Naive thymus-derived CD4-positive, alpha-beta T cell (primary cell): Measurements from ENCODE around the gene HMGCLL1. TPM values are rescaled to one million over a fixed set of nuclear protein-coding genes. Genes with fewer than 3 reads are reported as not detected.

Source experiments
- ATAC-seq: fragments of 150-1000 bp; cut with Tn5 transposase; 2 replicates; pipeline ENCODE4 v1.10.0; 2021; ENCODE audit warnings: mild to moderate bottlenecking, moderate library complexity
- CTCF ChIA-PET: fragments of 350-600 bp; sonication (Branson Sonifier 250); formaldehyde crosslinking; loops from one replicate; lab custom pipeline; 2021; ENCODE audit warnings: antibody characterized with exemption; lab: Charles Lee
- POLR2A ChIA-PET: fragments of 350-600 bp; sonication (Branson Sonifier 250); formaldehyde crosslinking; loops from one replicate; lab custom pipeline; 2021; ENCODE audit warnings: antibody characterized with exemption, inconsistent platforms; lab: Charles Lee
- DNase-seq, 9 donors: peaks; one replicate each; pipeline versions ENCODE4 v3.0.0 to v3.0.0-alpha.2; 2020 to 2022; ENCODE audit warnings: mixed read lengths in 1 of 9
- H3K27ac ChIP-seq: one replicate; pipeline ENCODE4 v1.7.0; 2013; ENCODE audit warnings: mild to moderate bottlenecking, low read depth, low read length, moderate library complexity
- H3K27me3 ChIP-seq, 2 donors: one replicate each; pipeline ENCODE4 v1.7.0; 2013; ENCODE audit warnings: low read length in 2 of 2, mild to moderate bottlenecking in 2 of 2, moderate library complexity in 2 of 2; ENCODE audit not compliant: control insufficient read depth in 2 of 2, insufficient read depth in 2 of 2
- H3K36me3 ChIP-seq, 3 experiments: 1 replicate in 2 of 3; 2 replicates in 1 of 3; pipeline ENCODE4 v1.7.0; 2013; ENCODE audit warnings: low read length in 3 of 3, mild to moderate bottlenecking in 3 of 3, moderate library complexity in 1 of 3; ENCODE audit not compliant: insufficient read depth in 3 of 3, control insufficient read depth in 2 of 3
- H3K4me1 ChIP-seq, 2 donors: one replicate each; pipeline ENCODE4 v1.7.0; 2013; ENCODE audit warnings: low read length in 2 of 2, mild to moderate bottlenecking in 2 of 2, moderate library complexity in 1 of 2; ENCODE audit not compliant: control insufficient read depth in 2 of 2, insufficient read depth in 2 of 2
- H3K4me3 ChIP-seq: 2 replicates; pipeline ENCODE4 v1.7.0; 2013; ENCODE audit warnings: mild to moderate bottlenecking, low read length
- H3K9me3 ChIP-seq, 3 experiments: 1 replicate in 2 of 3; 2 replicates in 1 of 3; pipeline ENCODE4 v1.7.0; 2013; ENCODE audit warnings: low read length in 3 of 3; ENCODE audit not compliant: control insufficient read depth in 2 of 3
- H3K27ac Mint-ChIP-seq, 9 donors: one replicate each; pipeline ENCODE4 v1.8.0; 2020 to 2022; ENCODE audit warnings: mixed read lengths in 9 of 9, mild to moderate bottlenecking in 8 of 9, moderate library complexity in 5 of 9, inconsistent platforms in 2 of 9
- H3K27me3 Mint-ChIP-seq, 5 donors: one replicate each; pipeline ENCODE4 v1.8.0; 2021 to 2022; ENCODE audit warnings: mixed read lengths in 5 of 5, mild to moderate bottlenecking in 1 of 5
- H3K36me3 Mint-ChIP-seq, 5 donors: one replicate each; pipeline ENCODE4 v1.8.0; 2020 to 2022; ENCODE audit warnings: mixed read lengths in 5 of 5, mild to moderate bottlenecking in 3 of 5, inconsistent platforms in 1 of 5
- H3K4me1 Mint-ChIP-seq, 7 donors: one replicate each; pipeline ENCODE4 v1.8.0; 2020 to 2022; ENCODE audit warnings: mixed read lengths in 7 of 7, mild to moderate bottlenecking in 3 of 7, inconsistent platforms in 1 of 7
- H3K4me3 Mint-ChIP-seq, 10 donors: one replicate each; pipeline ENCODE4 v1.8.0; 2020 to 2022; ENCODE audit warnings: mild to moderate bottlenecking in 10 of 10, mixed read lengths in 10 of 10, moderate library complexity in 6 of 10, inconsistent platforms in 2 of 10
- H3K9me3 Mint-ChIP-seq, 11 donors: one replicate each; pipeline ENCODE4 v1.8.0; 2020 to 2022; ENCODE audit warnings: mixed read lengths in 11 of 11, mild to moderate bottlenecking in 4 of 11, inconsistent platforms in 1 of 11, moderate library complexity in 1 of 11
- intact Hi-C, 2 donors: fragments of 100-400 bp; cut with micrococcal nuclease; formaldehyde crosslinking; loops; one replicate each; pipeline ENCODE4 v1.15.1; 2023
- polyA plus RNA-seq, 2 donors: library from polyadenylated mRNA; unstranded; fragments of 300-500 nt; fragmentation: Illumina TruSeq; gene quantifications; one replicate each; pipeline ENCODE4 v1.2.3, GENCODE V29; 2021
- total RNA-seq, 6 experiments: library from RNA in 5 of 6; stranded (reverse) in 5 of 6; gene quantifications; 1 replicate in 5 of 6; 2 replicates in 1 of 6; pipeline ENCODE4 v1.2.3 and lab custom pipeline; 2021 to 2026

The HMGCLL1 gene
- total and polyA plus RNA-seq, 7 experiments from 2014 or later = not detected

DNA sequence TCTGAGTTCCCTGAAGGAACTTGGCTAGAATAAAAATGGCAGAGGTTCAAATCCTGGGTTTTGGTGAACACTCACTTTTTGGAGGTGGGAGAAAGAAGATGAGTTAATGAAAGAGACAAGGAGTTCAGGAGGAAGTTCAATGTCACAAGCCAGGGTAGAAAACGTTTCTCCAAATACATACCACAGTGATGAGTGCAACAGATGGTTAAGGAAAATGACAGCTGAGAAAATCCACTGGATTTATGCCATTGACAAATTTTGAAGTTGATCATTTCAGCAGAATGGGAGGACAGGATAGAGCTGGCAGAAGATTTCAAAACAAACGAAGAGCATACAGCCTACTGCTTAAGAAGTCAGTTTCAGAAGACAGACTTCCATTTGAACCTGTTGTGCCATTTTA, 129.0 kb downstream of the HMGCLL1 start:
- intact Hi-C loops = no loop called here
- no peaks in the 10 kb centered on the region for H3K36me3 Mint-ChIP-seq
- CTCF ChIA-PET = no interaction called here
- Histone ChIP-seq H3K9me3 (no peaks in the 10 kb centered on the region), H3K4me3 (no peak overlapping the region), H3K4me1 (no peaks in the 10 kb centered on the region), H3K27me3 (no peaks in the 10 kb centered on the region), H3K36me3 (no peaks in the 10 kb centered on the region), H3K27ac (no peak overlapping the region)
- H3K27ac Mint-ChIP-seq = no peak overlapping the region
- no peak overlapping the region for H3K4me3 Mint-ChIP-seq
- no peak for ATAC-seq
- no peak for DNase-seq
- peaks cover 0 to 13% (median 0%) of the 10 kb centered on the region in 11 donors for H3K9me3 Mint-ChIP-seq
- POLR2A ChIA-PET = no interaction called here
- H3K4me1 Mint-ChIP-seq = no peaks in the 10 kb centered on the region
- H3K27me3 Mint-ChIP-seq = no peaks in the 10 kb centered on the region

GRCh38 chr6:55449225-55449624, 129.8 kb downstream of the HMGCLL1 start:
- Histone ChIP-seq H3K4me3 (no peak overlapping the region), H3K36me3 (no peaks in the 10 kb centered on the region), H3K4me1 (no peaks in the 10 kb centered on the region), H3K27ac (no peak overlapping the region), H3K27me3 (no peaks in the 10 kb centered on the region), H3K9me3 (no peaks in the 10 kb centered on the region)
- Mint-ChIP-seq H3K27me3 (no peaks in the 10 kb centered on the region), H3K4me3 (no peak overlapping the region), H3K36me3 (no peaks in the 10 kb centered on the region), H3K9me3 (peaks cover 0 to 13% (median 0%) of the 10 kb centered on the region in 11 donors), H3K4me1 (no peaks in the 10 kb centered on the region), H3K27ac (no peak overlapping the region)
- intact Hi-C loops = loop anchor here in 1 of 2 donors (5.0 kb wide), 1 partner anchor 438 kb away; no protein-coding TSS in a partner anchor
- POLR2A ChIA-PET = no interaction called here
- no peak for DNase-seq
- CTCF ChIA-PET = no interaction called here
- ATAC-seq = no peak

DNA sequence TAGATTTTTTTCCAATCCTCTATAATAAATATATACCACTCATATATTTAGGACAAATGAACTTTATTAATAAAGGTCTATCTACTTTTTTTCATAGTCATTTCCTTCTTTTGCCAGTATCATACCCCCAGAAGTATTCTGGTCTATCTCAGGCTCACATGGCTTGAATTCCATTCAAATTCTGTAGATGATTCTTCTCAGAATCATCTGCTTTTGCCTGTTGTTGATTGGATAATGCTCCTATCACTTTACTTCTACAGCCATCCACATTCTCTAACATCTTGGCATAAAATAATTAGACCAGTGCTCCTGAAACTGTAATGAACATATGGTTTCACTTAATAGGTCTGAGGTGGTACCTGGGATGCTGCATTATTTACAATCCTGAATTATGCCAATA, 130.5 kb downstream of the HMGCLL1 start:
- Histone ChIP-seq H3K4me1 (no peaks in the 10 kb centered on the region), H3K9me3 (no peaks in the 10 kb centered on the region), H3K27ac (no peak overlapping the region), H3K36me3 (no peaks in the 10 kb centered on the region), H3K27me3 (no peaks in the 10 kb centered on the region), H3K4me3 (no peak overlapping the region)
- Mint-ChIP-seq H3K4me3 (no peak overlapping the region), H3K4me1 (no peaks in the 10 kb centered on the region), H3K36me3 (no peaks in the 10 kb centered on the region), H3K27me3 (no peaks in the 10 kb centered on the region), H3K27ac (no peak overlapping the region), H3K9me3 (peaks cover 0 to 13% (median 0%) of the 10 kb centered on the region in 11 donors)
- ATAC-seq = no peak
- POLR2A ChIA-PET = no interaction called here
- CTCF ChIA-PET = no interaction called here
- intact Hi-C loops = loop anchor here in 1 of 2 donors (5.0 kb wide), 1 partner anchor 439 kb away; no protein-coding TSS in a partner anchor
- no peak for DNase-seq

- POLR2A ChIA-PET = no interaction called here
- intact Hi-C loops = loop anchor here in 1 of 2 donors (5.0 kb wide), 1 partner anchor 439 kb away; no protein-coding TSS in a partner anchor
- no peak overlapping the region for H3K4me3 ChIP-seq
- Mint-ChIP-seq H3K27ac (no peak overlapping the region), H3K9me3 (peaks cover 0 to 13% (median 0%) of the 10 kb centered on the region in 11 donors), H3K4me1 (no peaks in the 10 kb centered on the region), H3K27me3 (no peaks in the 10 kb centered on the region), H3K4me3 (no peak overlapping the region), H3K36me3 (no peaks in the 10 kb centered on the region)
- no peaks in the 10 kb centered on the region for H3K4me1 ChIP-seq
- CTCF ChIA-PET = no interaction called here
- no peaks in the 10 kb centered on the region for H3K9me3 ChIP-seq
- H3K36me3 ChIP-seq = no peaks in the 10 kb centered on the region
- ATAC-seq (no peak), DNase-seq (no peak)
- H3K27ac ChIP-seq = no peak overlapping the region
- no peaks in the 10 kb centered on the region for H3K27me3 ChIP-seq
Observed at GRCh38 chr6:55447891-55448290, 131.1 kb downstream of the HMGCLL1 start.

DNA sequence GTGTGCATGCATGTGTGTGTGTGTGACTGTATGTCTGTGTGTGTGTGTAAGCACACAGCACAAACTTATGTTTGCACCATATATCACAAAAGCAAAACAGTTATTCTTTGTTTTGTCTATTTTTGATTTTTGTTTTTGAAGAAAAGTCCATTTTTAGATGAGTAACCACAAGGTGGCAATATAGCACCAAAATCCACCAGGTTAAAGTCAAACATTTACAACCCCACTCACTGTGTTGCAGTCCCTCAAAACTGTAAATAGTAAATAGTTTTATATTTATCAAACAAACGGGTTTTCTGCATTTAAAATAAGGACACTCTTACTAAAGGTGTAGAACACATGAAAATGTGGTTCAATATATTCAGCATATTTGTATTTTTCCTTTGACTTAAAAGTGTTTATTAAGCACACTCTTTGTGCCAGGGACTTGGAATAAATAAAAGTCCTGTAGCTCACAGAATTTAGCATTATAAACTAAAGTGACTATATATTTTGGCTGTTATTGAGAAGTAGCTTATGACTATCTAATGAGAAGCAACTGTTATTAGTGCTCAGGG, 133.3 kb downstream of the HMGCLL1 start:
- Mint-ChIP-seq H3K9me3 (peaks cover 0 to 6% (median 0%) of the 10 kb centered on the region in 11 donors), H3K4me1 (no peaks in the 10 kb centered on the region), H3K27me3 (no peaks in the 10 kb centered on the region), H3K27ac (no peak overlapping the region), H3K36me3 (no peaks in the 10 kb centered on the region), H3K4me3 (no peak overlapping the region)
- Histone ChIP-seq H3K9me3 (no peaks in the 10 kb centered on the region), H3K4me3 (no peak overlapping the region), H3K27me3 (no peaks in the 10 kb centered on the region), H3K27ac (no peak overlapping the region), H3K4me1 (no peaks in the 10 kb centered on the region), H3K36me3 (no peaks in the 10 kb centered on the region)
- ChIA-PET CTCF (no interaction called here), POLR2A (no interaction called here)
- intact Hi-C loops = loop anchor here in 1 of 2 donors (5.0 kb wide), 1 partner anchor 442 kb away; no protein-coding TSS in a partner anchor
- DNase-seq = no peak
- no peak for ATAC-seq

DNA sequence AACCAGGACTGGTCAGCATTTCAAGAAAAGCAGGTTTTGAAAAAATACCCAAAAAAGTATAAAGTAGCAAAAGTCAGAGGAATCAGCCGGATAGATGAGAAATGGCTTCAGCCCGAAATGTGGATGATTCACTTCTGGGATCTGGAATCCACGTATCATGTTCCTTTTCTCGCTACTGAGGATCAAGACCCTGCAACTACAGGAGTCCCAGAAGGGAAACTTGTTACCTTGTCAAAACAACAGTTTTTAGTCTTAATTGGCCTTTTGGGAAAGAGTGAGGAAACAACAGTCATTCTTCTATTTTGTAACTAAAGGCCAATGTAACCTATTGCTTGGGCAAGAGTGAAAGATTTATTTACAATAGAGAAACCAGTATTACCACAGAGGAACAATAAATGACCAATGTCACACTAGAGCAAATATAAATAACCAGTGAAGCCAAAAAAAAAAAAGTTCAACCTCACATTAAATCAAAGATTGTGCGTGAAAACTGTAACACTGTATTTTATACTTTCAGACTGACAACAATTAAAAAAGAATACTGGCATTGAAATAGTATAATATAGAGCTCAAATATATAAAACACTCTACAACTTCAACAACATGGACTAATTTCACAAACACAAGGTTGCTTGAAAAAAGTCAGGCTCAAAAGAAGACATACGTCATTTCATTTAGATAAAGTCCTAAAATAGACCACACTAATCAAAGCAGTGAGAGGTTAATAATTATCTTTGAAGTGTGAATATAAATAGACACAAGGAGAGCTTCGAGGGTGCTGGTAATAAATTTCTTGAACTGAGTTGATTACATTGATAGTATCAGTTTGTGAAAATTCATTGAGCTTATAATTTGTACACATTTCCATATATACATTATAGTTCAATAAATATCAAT, 135.5 kb downstream of the HMGCLL1 start:
- Mint-ChIP-seq H3K9me3 (peaks cover 0 to 1% (median 0%) of the 10 kb centered on the region in 11 donors), H3K36me3 (no peaks in the 10 kb centered on the region), H3K27me3 (no peaks in the 10 kb centered on the region), H3K4me1 (no peaks in the 10 kb centered on the region), H3K27ac (no peak overlapping the region), H3K4me3 (no peak overlapping the region)
- Histone ChIP-seq H3K27ac (no peak overlapping the region), H3K27me3 (no peaks in the 10 kb centered on the region), H3K4me3 (no peak overlapping the region), H3K36me3 (no peaks in the 10 kb centered on the region), H3K4me1 (no peaks in the 10 kb centered on the region), H3K9me3 (no peaks in the 10 kb centered on the region)
- ChIA-PET CTCF (no interaction called here), POLR2A (no interaction called here)
- ATAC-seq (no peak), DNase-seq (no peak)
- intact Hi-C loops = no loop called here
